ENCODE data around the gene CD19. TPM values are rescaled to one million over a fixed set of nuclear protein-coding genes. Genes with fewer than 3 reads are reported as not detected.

Gene CD19
- total and polyA plus RNA-seq, 9 donors, result 0.40 to 2.5 (median 1.1) TPM; not detected in 1

GRCh38 chr16:28951410-28951943, 19.7 kb downstream of the CD19 start:
- H3K9me3 ChIP-seq, result no peaks in the 10 kb centered on the region
- WGBS, 3 donors, result 1 to 3% (median 1%) methylated on average over 17 of the region's 17 CpGs
- peak in 1 of 5 donors; percentile 62 for DNase-seq
- TF ChIP-seq CTCF (IDR thresholded peaks at IDR 0.05) (no peak), EP300 (IDR thresholded peaks at IDR 0.05) (no peak), POLR2A (IDR thresholded peaks at IDR 0.05) (no peak)
- H3K27me3 ChIP-seq, result no peaks in the 10 kb centered on the region
- peaks cover 4% of the 10 kb centered on the region for H3K4me1 ChIP-seq (ENCODE audit: insufficient read depth)
- H3K36me3 ChIP-seq, result no peaks in the 10 kb centered on the region
- intact Hi-C loops (cut with DNase I), result no loop called here
- peak overlapping the region; percentile 92 for H3K4me3 ChIP-seq
- H3K27ac ChIP-seq, result peak overlapping the region in 1 of 2 donors; percentile 58

- WGBS, 3 donors, result 92 to 96% (median 93%) methylated on average over 9 of the region's 9 CpGs
- Histone ChIP-seq H3K27ac (no peak overlapping the region), H3K4me3 (no peak overlapping the region), H3K9me3 (no peaks in the 10 kb centered on the region), H3K4me1 (ENCODE audit: insufficient read depth) (no peaks in the 10 kb centered on the region), H3K27me3 (no peaks in the 10 kb centered on the region), H3K36me3 (no peaks in the 10 kb centered on the region)
- intact Hi-C loops (cut with DNase I), result no loop called here
- DNase-seq, result no peak
- no peak for TF ChIP-seq CTCF (IDR thresholded peaks at IDR 0.05)
- no peak for TF ChIP-seq EP300 (IDR thresholded peaks at IDR 0.05)
- TF ChIP-seq POLR2A (IDR thresholded peaks at IDR 0.05), result no peak
These were observed 26.4 kb downstream of the CD19 start for GRCh38 chr16:28958216-28958615.

- intact Hi-C loops (cut with DNase I), result no loop called here
- no peak for DNase-seq
- H3K9me3 ChIP-seq, result no peaks in the 10 kb centered on the region
- no peak overlapping the region for H3K27ac ChIP-seq
- WGBS, 3 donors, result 83 to 87% (median 84%) methylated on average over 6 of the region's 6 CpGs
- H3K4me1 ChIP-seq (ENCODE audit: insufficient read depth), result no peaks in the 10 kb centered on the region
- no peak for TF ChIP-seq POLR2A (IDR thresholded peaks at IDR 0.05)
- TF ChIP-seq EP300 (IDR thresholded peaks at IDR 0.05), result no peak
- TF ChIP-seq CTCF (IDR thresholded peaks at IDR 0.05), result no peak
- no peak overlapping the region for H3K4me3 ChIP-seq
- H3K36me3 ChIP-seq, result no peaks in the 10 kb centered on the region
- H3K27me3 ChIP-seq, result no peaks in the 10 kb centered on the region
These were observed 27.1 kb downstream of the CD19 start for GRCh38 chr16:28958836-28959235.

- 90 to 93% (median 92%) methylated on average over 3 of the region's 3 CpGs for WGBS, 3 donors
- TF ChIP-seq POLR2A (IDR thresholded peaks at IDR 0.05), result no peak
- no peak for TF ChIP-seq EP300 (IDR thresholded peaks at IDR 0.05)
- TF ChIP-seq CTCF (IDR thresholded peaks at IDR 0.05), result no peak
- intact Hi-C loops (cut with DNase I), result no loop called here
These were observed 32.3 kb downstream of the CD19 start for GRCh38 chr16:28964072-28964471.

More at GRCh38 chr16:28964072-28964471, 32.3 kb downstream of the CD19 start:
- H3K27me3 ChIP-seq, result no peaks in the 10 kb centered on the region
- H3K27ac ChIP-seq, result no peak overlapping the region
- no peak for DNase-seq
- no peak overlapping the region for H3K4me3 ChIP-seq
- H3K4me1 ChIP-seq (ENCODE audit: insufficient read depth), result no peaks in the 10 kb centered on the region
- no peaks in the 10 kb centered on the region for H3K36me3 ChIP-seq
- H3K9me3 ChIP-seq, result no peaks in the 10 kb centered on the region
